HG03520 (cell line): ENCODE data around the gene TRAPPC5.

Experiments
- ATAC-seq: cut with Tn5 transposase; IDR thresholded peaks from one replicate; pipeline ENCODE4 v1.9.1; 2021; ENCODE audit warnings: mild to moderate bottlenecking, moderate library complexity; ENCODE audit not compliant: unreplicated experiment

TRAPPC5 gene

DNA sequence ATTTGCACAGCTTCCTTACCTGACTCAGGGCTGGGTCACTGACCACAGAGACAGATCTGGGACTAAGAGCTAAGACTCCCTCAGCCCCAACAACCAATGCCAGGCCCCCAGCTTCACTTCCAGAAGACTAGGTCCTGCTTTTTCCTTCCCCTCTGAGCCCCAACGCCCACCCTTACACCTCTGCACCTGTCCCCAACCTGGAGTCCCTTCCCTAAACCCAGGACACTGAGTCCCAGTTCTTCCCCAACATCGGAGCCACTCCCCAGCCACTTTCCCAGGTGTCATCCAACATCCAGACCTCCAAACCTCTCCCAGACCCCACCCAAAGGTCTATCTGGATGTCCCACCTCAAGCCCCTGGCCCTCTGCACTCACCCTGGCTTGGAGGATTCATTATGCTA lies 18.4 kb downstream of the TRAPPC5 start:
- ATAC-seq = no peak

DNA sequence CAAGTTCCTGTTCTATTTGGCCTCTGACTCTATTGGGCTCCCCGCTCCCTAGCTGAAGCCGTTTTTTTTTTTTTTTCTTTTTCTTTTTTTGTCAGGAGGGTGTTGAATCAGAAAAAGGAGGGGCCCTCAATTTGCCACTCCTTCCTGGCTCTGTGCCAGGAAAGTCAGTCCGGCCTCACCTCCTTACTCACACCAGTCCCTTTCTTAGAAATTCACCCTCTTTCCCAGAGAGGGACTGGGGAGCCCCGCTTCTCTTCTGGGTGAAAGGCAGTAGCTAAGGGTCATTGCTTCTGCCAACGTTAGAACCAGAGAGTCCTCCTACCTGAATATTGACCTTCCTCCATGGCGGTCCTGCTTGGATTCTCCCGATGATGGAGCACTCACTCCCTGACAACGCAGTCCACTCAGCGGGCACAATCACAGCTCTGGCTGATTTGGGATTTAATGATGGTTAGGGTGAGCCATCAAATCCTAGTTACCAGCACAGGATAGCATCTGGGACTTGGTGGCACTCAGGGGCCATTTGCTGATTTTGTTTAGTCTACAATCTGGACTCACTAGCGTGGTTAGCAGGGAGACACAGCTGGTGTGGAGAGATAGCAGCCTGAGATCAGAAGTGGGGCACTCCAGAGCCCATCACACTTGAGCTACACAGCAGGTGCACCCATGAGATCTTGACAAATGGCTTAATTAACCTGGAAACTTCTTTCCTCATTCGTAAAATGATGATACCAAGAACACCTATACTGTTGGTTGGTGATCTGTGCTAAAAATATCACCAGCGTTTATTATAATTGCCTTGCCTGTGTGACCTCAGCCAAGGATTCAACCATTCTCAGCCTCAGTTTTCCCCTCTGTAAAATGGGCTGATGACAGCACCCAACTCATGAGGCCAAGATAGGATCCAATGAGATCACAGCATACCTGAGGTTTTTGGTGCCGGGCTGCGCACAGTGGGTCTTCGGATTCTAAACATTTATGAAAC lies 19.1 kb downstream of the TRAPPC5 start:
- no peak for ATAC-seq

DNA sequence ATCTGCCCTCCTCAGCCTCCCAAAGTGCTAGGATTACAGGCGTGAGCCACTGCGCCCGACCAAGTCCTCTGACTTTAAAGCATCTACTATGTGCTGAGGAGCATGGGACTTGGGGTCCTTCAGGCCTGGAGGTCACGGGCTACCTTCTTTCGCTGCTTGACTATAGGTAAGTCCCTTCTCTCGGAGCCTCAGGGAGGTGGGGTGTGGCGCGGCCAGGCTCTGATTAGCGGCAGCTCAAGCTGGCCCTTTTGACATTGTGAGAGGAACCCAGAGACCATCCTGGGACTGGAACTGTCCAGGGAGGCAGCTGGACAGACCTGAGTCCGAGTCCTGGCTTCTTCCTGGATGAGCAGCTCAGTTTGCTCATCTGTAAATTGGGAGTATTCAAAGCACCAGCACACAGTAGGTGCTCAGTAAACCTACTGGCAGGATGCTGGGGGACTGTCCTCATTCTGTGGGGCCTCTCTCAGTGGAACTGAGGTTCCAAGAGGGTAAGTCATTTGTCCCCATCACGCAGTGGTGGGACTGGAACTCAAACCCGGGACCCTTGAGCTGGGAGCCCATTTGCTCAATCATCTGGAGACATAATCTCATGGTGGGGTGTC lies 20.5 kb downstream of the TRAPPC5 start:
- ATAC-seq = no peak

DNA sequence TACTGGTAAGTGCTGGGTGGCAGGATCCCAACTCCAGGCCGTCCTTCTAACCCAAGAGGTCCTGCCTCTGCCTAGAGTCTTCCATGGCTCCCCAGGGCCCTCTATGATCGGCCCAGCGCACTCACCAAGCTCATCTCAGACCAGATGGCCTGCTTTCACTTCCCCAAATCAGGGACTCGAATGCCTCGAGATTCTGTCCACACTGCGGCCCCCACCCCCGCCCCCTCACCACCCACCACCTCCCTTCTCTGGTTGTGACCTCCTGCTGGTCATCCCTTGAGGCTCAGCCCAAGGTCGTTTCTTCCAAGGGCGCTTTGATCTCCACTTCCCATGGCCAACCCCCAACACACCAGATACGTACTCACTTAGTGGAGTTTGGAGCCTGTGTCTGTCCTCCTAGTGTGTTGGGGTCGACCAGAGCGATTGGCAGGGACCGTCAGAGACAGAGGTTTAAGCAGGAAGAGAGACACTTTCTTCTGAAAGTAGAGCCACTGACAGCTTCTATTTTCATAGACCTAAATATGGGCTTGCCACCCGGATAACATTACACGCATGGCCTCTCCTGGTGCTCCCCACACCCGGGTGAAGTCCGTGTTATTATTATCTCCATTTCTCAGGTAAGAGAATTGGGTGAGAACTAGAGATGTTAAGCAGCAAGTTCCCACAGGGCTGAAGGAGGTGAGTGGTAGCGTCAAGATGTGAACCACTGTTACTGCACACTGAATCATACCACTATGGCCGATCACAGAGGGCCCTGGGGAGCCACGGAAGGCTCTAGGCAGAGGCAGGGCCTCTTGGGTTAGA lies 21.2 kb downstream of the TRAPPC5 start, which contains the start of gene FCER2:
Gene FCER2, minus strand, starts transcription at position 478 of the 804 bp plus-strand sequence. CDS start 2,371 bp downstream, outside the sequence.
- ATAC-seq = no peak

DNA sequence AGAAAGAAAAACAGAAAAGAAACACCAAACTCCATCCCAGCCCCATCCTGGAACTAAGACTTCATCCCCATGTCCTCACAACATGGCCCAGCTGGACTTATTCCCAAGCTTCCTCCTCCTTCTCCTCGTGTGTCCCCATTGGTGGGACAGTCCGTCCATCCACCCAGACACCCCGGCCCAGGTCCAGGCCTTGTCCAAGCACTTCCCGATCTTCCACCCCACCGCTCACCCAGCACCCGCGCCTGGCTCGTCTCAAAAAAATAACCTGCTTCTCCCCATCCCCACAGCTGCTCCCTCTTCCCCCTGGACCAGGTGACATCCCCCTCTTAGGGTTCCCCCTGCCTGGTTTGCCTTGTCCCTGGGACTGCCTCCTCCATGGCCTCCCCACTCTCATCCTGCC lies 22.7 kb downstream of the TRAPPC5 start:
- ATAC-seq = no peak

DNA sequence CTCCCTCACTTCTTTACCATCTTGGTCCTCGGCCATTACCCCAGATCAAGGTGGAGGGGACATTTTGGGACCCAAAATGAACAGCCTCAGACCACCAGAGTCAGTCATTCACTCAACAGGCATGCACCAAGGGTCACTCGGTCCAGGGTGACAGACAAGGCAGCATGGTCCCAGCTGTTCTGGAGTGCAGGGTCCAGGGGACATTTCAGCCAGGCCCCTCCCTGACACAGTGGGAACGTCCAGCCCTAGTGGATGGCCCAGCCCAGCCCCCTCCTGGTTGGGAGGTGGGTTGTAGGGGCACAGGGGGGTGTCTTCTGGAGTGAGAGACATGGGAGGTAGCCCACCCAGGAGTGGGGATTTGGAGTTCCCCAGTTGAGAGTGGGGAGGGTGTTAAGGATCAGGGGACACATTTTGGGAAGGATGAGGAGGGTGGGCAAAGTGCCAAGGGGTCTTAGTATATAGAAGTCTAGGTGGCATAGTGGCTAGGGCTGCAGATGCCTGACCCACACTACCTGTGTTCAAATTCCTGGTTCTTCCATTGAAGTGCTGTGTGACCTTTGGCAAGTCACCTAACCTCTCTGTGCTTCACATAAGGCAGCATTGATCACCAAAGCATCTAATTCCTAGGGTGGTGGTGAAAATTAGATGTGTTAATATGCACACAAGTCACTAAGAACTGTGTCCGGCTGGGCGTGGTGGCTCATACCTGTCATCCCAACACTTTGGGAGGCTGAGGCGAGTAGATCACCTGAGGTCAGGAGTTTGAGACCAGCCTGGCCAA lies 23.8 kb downstream of the TRAPPC5 start:
- no peak for ATAC-seq

DNA sequence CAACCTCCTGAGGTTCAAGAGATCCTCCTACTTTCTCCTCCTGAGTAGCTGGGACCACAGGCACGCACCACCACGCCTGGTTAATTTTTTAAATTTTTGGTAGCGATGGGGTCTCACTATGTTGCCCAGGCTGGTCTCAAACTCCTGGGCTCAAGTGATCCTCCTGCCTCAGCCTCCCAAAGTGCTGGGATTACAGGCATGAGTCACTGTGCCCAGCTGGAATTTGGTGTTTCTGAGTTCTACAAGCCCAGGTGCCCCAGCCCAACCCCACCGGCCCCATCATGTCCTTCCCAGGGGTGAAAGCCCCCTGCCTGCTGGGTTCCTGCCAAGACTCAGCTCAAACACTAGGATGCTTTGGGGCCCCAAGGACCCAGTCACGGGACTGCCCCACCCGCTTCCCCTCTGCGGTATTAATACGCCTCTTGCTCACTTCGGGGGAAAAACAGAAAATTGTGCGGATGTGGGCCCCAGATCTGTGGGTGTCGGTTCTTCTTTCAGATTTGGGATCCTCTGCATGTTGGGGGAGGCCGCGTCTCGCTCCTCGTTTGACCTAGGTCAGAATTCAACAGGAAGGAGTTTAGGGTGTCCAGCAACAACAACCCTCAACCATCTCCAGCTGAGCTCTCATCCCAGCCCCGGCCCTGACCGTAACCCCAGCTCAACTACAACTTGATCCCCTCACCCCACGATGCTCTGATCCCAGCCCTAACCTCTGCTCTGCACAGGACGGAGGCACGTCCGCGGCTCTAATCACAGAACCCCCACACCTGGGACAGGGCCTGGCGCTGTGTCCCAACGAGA lies 25.0 kb downstream of the TRAPPC5 start:
- no peak for ATAC-seq

DNA sequence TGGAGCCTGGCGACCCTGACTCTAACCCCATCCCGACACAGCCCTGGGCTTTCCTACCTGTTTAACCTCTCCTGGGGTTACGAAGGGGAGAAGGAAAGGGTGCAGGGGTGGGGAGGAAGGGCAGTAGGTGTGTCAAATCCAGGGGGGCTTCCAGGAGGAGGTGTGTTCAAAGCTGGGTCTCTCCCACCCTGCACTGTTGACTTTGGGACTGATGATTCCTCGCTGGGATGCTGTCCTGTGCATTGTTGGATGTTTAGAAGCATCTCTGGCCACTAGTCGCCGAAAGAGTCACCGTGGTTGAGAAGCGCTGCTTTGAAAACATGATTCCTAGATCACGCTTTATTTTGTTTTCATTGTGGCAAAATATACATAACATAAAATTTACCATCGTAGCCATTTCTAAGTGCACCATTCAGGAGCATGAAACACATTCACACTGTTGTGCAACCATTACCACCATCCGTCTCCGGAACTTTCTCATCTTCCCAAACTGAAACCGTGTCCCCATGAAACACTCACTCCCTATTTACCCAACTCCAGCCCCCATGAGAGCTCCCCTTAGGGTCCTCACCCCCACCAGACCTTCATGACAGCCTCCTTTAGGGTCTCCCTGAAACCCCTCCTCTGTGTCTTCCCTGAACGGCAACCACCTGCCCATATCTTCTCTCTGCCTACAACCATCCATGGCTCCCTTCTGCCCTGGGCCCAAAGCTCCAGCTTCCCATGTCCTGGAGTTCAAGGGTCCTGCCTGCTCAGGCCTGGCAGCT lies 25.7 kb downstream of the TRAPPC5 start:
- ATAC-seq = no peak

DNA sequence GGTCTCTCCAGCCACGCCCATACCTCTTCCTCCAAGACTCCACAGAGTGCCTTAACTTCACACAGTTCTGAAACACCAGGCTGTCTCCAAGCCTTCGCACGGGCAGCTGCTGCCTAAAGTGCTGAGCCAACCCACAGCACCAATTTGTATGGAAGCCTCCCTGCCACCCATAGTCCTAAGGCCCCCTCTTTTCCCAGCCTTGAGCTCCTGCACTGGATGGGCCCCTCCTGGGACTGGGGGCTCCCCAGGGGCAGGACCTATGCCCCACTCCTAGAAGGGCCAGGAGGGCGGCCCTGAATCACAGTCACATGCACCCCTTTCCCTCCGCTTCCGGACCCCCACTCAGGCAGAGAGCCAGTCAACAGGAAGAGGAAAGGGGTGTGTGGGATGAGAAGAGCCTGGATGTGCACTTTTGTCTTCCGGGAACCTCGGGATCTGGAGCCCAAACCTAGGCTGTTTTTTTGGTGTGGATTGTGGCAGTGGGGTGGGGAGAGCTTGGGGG lies 26.4 kb downstream of the TRAPPC5 start:
- no peak for ATAC-seq

DNA sequence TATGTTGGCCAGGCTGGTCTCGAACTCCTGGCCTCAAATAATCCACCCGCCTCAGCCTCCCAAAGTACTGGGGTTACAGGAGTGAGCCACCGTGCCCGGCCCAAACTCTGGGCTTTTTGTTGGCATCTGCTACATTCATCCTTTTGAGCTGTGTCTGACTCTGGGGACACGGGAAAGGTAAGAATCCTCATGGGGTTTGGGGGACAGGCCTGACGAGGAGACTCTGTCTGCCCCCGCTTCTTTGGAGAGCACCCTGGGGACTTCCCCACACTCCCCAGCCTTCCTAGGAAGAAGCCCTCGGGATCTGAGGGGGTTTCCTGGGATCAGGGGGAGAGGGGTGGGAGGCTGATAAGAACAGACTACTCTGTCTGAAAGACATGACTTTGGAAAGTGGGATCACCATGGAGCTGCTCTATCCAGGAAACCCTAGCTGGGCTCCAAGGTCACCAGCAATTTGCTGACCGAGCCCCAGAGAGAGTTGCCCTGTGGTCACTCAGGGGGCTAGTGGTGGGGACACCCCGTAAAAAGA lies 29.4 kb downstream of the TRAPPC5 start:
- ATAC-seq = no peak

DNA sequence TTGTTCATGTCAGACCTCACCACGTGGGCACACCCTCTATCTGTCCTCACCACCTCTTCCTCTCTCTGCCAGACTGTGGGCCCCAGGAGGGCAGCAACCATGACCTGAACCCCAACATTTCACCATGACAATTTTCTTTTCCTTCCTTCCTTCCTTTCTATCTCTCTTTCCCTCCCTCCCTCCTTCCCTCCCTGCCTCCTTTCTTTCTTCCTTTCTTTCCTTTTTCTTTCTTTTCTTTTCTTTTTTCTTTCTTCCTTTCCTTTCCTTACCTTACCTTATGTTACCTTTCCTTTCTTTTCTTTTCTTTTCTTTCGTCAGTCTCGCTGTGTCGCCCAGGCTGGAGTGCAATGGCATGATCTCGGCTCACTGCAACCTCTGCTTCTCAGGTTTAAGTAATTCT lies 30.0 kb downstream of the TRAPPC5 start:
- ATAC-seq = no peak

DNA sequence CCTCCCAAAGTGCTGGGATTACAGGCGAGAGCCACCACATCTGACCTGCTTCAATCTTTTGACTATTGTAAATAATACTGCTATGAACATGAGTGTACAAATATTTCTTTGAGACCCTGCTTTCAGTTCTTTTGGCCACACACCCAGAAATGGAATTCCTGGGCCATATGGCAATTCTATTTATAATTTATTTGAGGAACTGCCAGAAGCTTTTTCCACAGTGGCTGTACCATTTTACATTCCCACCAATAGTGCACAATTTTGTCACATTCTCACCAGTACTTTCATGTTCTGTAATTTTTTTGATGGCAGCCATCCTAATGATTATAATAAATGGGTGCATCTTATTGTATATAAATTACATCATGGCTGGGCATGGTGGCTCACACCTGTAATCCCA lies 35.0 kb downstream of the TRAPPC5 start:
- ATAC-seq = no peak

DNA sequence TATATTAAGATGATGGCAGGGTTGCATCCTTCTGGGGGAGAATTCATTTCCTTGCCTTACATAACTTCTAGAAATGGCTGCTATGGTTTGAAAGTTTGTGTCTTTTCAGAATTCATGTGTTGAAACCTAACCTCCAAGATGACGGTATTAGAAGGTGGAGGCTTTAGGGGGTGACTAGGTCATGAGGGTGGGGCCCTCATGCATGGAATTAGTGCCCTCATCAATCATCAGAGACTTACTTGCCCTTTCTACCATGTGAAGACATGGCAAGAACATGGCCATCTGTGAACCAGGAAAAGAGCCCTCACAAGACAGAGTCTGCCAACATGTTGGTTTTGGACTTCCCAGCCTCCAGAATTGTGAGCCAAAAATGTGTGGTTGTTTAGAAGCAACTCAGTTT lies 36.1 kb downstream of the TRAPPC5 start:
- ATAC-seq = no peak

DNA sequence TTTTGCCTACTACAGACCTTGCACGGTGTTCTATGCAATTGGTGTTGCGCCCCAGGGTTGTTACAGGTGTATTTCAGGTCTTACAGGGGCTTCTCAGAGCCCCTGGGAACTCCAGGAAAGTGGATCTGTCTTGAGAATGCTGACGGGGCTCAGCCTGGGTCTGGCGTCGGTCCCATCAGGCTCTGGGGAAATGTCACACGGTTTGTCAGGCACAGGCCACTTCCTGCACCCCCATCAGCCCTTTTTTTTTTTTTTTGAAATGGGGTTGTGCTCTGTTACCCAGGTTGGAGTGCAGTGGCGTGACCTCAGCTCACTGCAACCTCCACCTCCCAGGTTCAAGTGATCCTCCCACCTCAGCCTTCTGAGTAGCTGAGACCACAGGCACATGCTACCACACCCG lies 38.0 kb downstream of the TRAPPC5 start:
- ATAC-seq = no peak

DNA sequence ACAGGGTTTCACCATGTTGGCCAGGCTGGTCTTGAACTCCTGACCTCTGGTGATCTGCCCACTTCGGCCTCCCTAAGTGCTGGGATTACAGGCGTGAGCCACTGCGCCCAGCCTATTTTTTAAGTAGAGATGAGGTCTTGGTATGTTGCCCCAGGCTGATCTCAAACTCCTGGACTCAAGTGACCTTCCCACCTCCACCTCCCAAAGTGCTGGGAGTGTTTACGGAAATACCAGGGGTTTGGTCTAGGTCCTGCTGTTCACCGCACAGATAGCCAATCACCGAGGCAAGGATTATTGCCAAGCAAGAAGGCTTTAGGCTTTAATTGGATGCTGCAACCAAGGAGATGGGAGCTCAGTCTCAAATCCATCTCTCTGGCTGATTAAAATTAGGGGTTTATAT lies 39.7 kb downstream of the TRAPPC5 start:
- no peak for ATAC-seq

DNA sequence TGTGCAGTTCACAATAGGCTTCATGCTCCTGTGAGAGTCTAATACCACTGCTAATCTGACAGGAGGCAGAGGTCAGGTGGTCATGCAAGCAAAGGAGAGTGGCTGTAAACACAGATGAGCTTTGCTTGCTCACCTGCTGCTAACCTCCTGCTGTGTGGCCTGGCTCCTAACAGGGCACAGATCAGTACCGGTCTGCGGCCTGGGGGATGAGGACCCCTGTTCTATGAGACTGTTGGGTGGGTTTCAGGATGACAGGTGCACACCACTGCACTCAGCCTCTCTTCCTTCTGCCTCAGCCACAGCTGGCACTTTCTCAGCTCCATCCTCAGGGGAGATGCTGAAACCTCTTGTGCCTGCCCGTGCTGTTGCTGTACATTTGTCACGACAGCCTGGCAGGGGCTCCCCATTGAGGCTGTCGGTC lies 41.6 kb downstream of the TRAPPC5 start:
- ATAC-seq = no peak

DNA sequence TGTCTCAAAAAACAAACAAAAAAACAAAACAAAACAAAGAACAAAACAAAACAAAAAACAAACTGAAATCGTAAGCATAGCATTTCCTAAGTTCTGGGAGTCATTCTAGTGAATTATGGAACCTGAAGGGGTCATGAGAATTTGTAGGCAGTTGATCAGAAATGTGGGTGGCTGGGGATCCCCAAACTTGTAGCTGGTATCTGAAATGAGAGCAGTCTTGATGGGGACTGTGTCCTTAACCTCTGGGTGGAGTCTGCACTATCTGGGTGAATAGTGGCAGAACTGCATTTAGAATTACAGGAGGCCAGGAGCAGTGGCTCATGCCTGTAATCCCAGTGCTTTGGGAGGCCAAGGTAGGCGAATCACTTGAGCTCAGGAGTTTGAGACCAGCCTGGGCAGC lies 45.2 kb downstream of the TRAPPC5 start:
- no peak for ATAC-seq

DNA sequence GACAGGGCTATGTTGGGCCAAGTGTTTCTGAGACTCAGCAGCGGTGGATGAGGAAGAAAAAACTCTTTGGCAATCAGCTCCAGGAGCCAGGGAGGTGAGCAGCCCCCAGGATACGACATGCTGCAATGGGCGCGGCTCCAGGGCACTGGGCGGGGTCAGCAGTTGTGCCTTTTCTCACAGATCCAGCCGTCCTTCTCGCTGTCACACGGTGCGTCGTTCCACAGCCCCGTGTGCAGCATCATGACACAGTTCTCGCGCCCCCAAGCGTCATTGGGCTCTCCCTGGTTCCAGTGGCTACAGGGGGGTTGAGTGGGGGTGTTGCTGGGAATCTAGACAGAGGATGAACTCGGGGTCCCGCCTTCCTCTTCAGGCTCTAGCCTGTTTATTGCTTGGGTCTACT lies 48.6 kb downstream of the TRAPPC5 start:
- no peak for ATAC-seq
